T follicular helper cell (primary cell): ENCODE measurements around the gene SF3B5.
"Not testable (repeated sequence)": the region's sequence is repeated elsewhere in the genome, so short reads cannot be mapped to it uniquely, and the experiment has no call there.

Experiments used
- DNase-seq: peaks from one replicate; pipeline ENCODE4 v3.0.0-alpha.2; 2020; ENCODE audit warnings: low read depth

Gene SF3B5

GRCh38 chr6:144104898-144105487 is 9.6 kb upstream of the SF3B5 start:
- peak; percentile 14 for DNase-seq

- no peak for DNase-seq
Observed at GRCh38 chr6:144104488-144104887, 9.1 kb upstream of the SF3B5 start.

GRCh38 chr6:144103026-144103563 is 7.7 kb upstream of the SF3B5 start:
- no peak for DNase-seq

GRCh38 chr6:144098993-144099392 is 3.6 kb upstream of the SF3B5 start:
- DNase-seq = no peak

GRCh38 chr6:144094731-144095133 is 641 bp downstream of the SF3B5 start:
- no peak for DNase-seq

- no peak for DNase-seq
Observed at GRCh38 chr6:144093658-144094057, 1.7 kb downstream of the SF3B5 start.

- DNase-seq = no peak
Observed at GRCh38 chr6:144093236-144093635, 2.1 kb downstream of the SF3B5 start.

GRCh38 chr6:144090384-144090783 is 5.0 kb downstream of the SF3B5 start:
- no peak for DNase-seq

- no peak for DNase-seq
Observed at GRCh38 chr6:144087789-144088426, 7.5 kb downstream of the SF3B5 start.

- no peak for DNase-seq
Observed at GRCh38 chr6:144086959-144087358, 8.4 kb downstream of the SF3B5 start.

- no peak for DNase-seq
Observed at GRCh38 chr6:144083172-144083571, 12.2 kb downstream of the SF3B5 start.

- DNase-seq = not testable (repeated sequence)
Observed at GRCh38 chr6:144082412-144082811, 13.0 kb downstream of the SF3B5 start.

GRCh38 chr6:144077871-144078270 is 17.5 kb downstream of the SF3B5 start:
- DNase-seq = no peak

GRCh38 chr6:144075875-144076274 is 19.5 kb downstream of the SF3B5 start:
- no peak for DNase-seq

- no peak for DNase-seq
Observed at GRCh38 chr6:144075187-144075586, 20.2 kb downstream of the SF3B5 start.

GRCh38 chr6:144073024-144073423 is 22.3 kb downstream of the SF3B5 start:
- no peak for DNase-seq

GRCh38 chr6:144069506-144069905 is 25.9 kb downstream of the SF3B5 start:
- DNase-seq = no peak

GRCh38 chr6:144068794-144069193 is 26.6 kb downstream of the SF3B5 start:
- no peak for DNase-seq

- no peak for DNase-seq
Observed at GRCh38 chr6:144066741-144067484, 28.5 kb downstream of the SF3B5 start.

GRCh38 chr6:144066255-144066654 is 29.1 kb downstream of the SF3B5 start:
- no peak for DNase-seq

GRCh38 chr6:144065213-144065660 is 30.1 kb downstream of the SF3B5 start:
- DNase-seq = no peak

- DNase-seq = peak; percentile 21
Observed at GRCh38 chr6:144064402-144065212, 30.8 kb downstream of the SF3B5 start.
